Suprapubic skin (tissue), 4 donors: ENCODE results near the gene DOC2A.

ENCODE experiments used
- EP300 ChIP-seq: sonication (generic); formaldehyde crosslinking; IDR thresholded peaks from one replicate; pipeline ENCODE4 v1.6.1; 2017; ENCODE audit warnings: antibody characterized with exemption
- POLR2A ChIP-seq, 2 donors: fragments of 450-650 bp; IDR thresholded peaks; one replicate each; pipeline ENCODE4 v1.6.1; 2017; ENCODE audit warnings: antibody characterized with exemption in 2 of 2, mild to moderate bottlenecking in 2 of 2, moderate library complexity in 2 of 2
- POLR2AphosphoS5 ChIP-seq, 3 donors: sonication (generic); formaldehyde crosslinking; IDR thresholded peaks; one replicate each; pipeline ENCODE4 v1.6.1; 2017; ENCODE audit warnings: antibody characterized with exemption in 3 of 3
- TF ChIP-seq, protein P1 (sequence below), 2 donors: fragments of 200-600 bp in 1 of 2; fragments of 450-650 bp in 1 of 2; sonication (generic) in 1 of 2; IDR thresholded peaks; one replicate each; pipeline ENCODE4 v1.5.1; 2016 to 2019; ENCODE audit warnings: antibody characterized with exemption in 2 of 2, mild to moderate bottlenecking in 1 of 2, moderate library complexity in 1 of 2

GRCh38 chr16:29989111-29989858 lies 21.5 kb downstream of the DOC2A start:
- TF ChIP-seq, protein P1, sequence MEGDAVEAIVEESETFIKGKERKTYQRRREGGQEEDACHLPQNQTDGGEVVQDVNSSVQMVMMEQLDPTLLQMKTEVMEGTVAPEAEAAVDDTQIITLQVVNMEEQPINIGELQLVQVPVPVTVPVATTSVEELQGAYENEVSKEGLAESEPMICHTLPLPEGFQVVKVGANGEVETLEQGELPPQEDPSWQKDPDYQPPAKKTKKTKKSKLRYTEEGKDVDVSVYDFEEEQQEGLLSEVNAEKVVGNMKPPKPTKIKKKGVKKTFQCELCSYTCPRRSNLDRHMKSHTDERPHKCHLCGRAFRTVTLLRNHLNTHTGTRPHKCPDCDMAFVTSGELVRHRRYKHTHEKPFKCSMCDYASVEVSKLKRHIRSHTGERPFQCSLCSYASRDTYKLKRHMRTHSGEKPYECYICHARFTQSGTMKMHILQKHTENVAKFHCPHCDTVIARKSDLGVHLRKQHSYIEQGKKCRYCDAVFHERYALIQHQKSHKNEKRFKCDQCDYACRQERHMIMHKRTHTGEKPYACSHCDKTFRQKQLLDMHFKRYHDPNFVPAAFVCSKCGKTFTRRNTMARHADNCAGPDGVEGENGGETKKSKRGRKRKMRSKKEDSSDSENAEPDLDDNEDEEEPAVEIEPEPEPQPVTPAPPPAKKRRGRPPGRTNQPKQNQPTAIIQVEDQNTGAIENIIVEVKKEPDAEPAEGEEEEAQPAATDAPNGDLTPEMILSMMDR (IDR thresholded peaks at IDR 0.05): no peak
- TF ChIP-seq POLR2AphosphoS5 (IDR thresholded peaks at IDR 0.05) (no peak), POLR2A (IDR thresholded peaks at IDR 0.05) (no peak), EP300 (no peak)
